Glutamatergic neuron (in vitro differentiated cells): Measurements from ENCODE around the gene SSBP3. TPM values are rescaled to one million over a fixed set of nuclear protein-coding genes. Genes with fewer than 3 reads are reported as not detected.

ENCODE experiments used
- DNase-seq: peaks from one replicate; pipeline ENCODE4 v3.0.0; 2022
- H3K27ac Mint-ChIP-seq: one replicate; pipeline ENCODE4 v1.8.0; 2020; ENCODE audit warnings: mild to moderate bottlenecking, mixed read lengths, inconsistent platforms; ENCODE audit not compliant: unreplicated experiment
- H3K27me3 Mint-ChIP-seq: one replicate; pipeline ENCODE4 v1.8.0; 2020; ENCODE audit warnings: mild to moderate bottlenecking, moderate library complexity, mixed read lengths, inconsistent platforms; ENCODE audit not compliant: unreplicated experiment
- H3K36me3 Mint-ChIP-seq: one replicate; pipeline ENCODE4 v1.8.0; 2020; ENCODE audit warnings: mild to moderate bottlenecking, mixed read lengths, inconsistent platforms; ENCODE audit not compliant: unreplicated experiment
- H3K4me1 Mint-ChIP-seq: one replicate; pipeline ENCODE4 v1.8.0; 2020; ENCODE audit warnings: mild to moderate bottlenecking, low read depth, mixed read lengths, inconsistent platforms; ENCODE audit not compliant: unreplicated experiment
- H3K4me3 Mint-ChIP-seq: one replicate; pipeline ENCODE4 v1.8.0; 2020; ENCODE audit warnings: mild to moderate bottlenecking, mixed read lengths, inconsistent platforms; ENCODE audit not compliant: unreplicated experiment
- H3K9me3 Mint-ChIP-seq: one replicate; pipeline ENCODE4 v1.8.0; 2020; ENCODE audit warnings: mild to moderate bottlenecking, moderate library complexity, mixed read lengths, inconsistent platforms; ENCODE audit not compliant: unreplicated experiment
- total RNA-seq: library from RNA; stranded (reverse); fragmentation: NEBNext Ultra II Directional; extraction: Animal tissue kit (Norgen Biotek cat#: 25700); gene quantifications from one replicate; pipeline ENCODE4 v1.2.1, GENCODE V29; 2021; ENCODE audit not compliant: unreplicated experiment
- TF ChIP-seq, protein P1 (sequence below): fragments of 200-600 bp; sonication (generic); IDR thresholded peaks from one replicate; pipeline ENCODE4 v1.5.0; 2021; ENCODE audit not compliant: partially characterized antibody, unreplicated experiment

SSBP3 gene
- total RNA-seq, 1 donor from 2014 or later: 608 TPM

DNA sequence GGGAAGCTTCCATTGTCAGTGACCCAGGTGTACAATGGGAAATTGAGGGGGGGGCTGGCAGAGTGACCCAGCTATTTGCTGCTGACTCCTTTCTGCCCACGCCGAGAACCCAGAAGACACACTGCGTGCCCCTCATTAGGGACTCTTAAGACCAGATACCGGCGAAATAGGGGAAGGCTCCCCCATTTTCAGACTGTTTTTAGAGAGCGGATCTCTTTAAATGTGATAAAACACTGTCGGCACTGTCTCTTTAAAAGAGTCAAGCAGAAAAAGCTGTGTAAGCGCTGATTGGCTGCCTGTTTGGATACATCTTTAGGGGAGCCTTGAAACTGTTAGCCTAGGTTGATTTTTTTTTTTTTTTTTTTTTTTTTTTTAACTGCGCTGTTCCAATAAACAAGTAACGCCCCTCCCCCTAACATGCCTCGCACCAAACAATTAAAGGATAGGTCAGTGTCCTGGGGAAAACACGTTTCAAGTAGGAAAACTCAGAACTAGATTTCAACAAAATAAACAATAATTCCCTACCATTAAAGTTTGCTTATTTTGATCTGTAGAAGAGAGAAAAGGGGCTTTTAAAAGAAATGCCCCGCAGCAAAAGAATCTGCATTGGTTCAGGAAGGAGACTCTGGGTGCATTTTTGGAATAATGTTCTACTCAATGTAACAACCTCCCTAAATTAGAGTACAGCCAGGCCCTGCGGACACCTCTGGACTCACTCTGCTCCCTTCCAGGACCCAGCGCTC lies 1.4 kb upstream of the SSBP3 start:
- peaks cover 29% of the 10 kb centered on the region for H3K9me3 Mint-ChIP-seq
- H3K27ac Mint-ChIP-seq: peak overlapping the region; percentile 95
- peaks cover 45% of the 10 kb centered on the region for H3K4me1 Mint-ChIP-seq
- peak overlapping the region; percentile 91 for H3K4me3 Mint-ChIP-seq
- peak; percentile 39 for DNase-seq
- peaks cover 17% of the 10 kb centered on the region for H3K36me3 Mint-ChIP-seq
- peaks cover 35% of the 10 kb centered on the region for H3K27me3 Mint-ChIP-seq
- TF ChIP-seq, protein P1, sequence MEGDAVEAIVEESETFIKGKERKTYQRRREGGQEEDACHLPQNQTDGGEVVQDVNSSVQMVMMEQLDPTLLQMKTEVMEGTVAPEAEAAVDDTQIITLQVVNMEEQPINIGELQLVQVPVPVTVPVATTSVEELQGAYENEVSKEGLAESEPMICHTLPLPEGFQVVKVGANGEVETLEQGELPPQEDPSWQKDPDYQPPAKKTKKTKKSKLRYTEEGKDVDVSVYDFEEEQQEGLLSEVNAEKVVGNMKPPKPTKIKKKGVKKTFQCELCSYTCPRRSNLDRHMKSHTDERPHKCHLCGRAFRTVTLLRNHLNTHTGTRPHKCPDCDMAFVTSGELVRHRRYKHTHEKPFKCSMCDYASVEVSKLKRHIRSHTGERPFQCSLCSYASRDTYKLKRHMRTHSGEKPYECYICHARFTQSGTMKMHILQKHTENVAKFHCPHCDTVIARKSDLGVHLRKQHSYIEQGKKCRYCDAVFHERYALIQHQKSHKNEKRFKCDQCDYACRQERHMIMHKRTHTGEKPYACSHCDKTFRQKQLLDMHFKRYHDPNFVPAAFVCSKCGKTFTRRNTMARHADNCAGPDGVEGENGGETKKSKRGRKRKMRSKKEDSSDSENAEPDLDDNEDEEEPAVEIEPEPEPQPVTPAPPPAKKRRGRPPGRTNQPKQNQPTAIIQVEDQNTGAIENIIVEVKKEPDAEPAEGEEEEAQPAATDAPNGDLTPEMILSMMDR: no peak

DNA sequence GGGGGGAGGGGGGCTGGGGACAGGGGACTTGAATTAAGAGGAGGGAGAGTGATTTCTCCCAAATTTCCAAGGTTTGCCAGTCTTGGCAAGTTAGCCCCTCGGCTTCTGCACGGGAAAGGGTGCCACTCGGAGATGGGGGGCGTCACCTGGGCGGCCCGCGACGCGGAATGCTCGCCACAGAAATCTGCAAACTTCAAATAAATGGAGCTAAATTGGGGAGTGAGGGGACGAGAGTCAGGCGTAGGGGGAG lies 885 bp upstream of the SSBP3 start:
- Mint-ChIP-seq H3K4me1 (peaks cover 45% of the 10 kb centered on the region), H3K27me3 (peaks cover 35% of the 10 kb centered on the region), H3K4me3 (peak overlapping the region; percentile 91), H3K27ac (peak overlapping the region; percentile 95), H3K9me3 (peaks cover 29% of the 10 kb centered on the region), H3K36me3 (peaks cover 18% of the 10 kb centered on the region)
- DNase-seq: peak; percentile 30
- TF ChIP-seq, protein P1: no peak

DNA sequence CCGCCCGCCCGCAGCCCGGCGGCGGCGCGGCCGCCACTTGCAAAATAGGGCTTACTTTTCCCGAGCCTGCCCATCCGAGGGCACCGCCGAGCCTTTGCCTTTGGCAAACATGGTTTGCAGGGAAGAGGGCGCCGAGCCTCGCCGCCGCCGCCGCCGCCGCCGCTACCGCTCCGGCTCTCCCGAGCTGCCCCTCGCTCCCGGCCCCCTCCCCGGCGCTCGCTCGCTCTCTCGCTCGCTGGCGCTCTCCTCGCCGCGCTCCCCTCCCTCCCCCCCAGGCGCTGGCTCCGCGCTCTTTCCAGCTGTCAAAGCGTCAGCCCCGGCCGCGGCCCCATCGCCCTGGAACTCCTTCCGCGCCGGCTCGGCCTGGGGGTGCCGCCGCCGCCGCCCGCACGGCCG lies 298 bp downstream of the SSBP3 start:
- DNase-seq: no peak
- peaks cover 53% of the 10 kb centered on the region for H3K4me1 Mint-ChIP-seq
- H3K27me3 Mint-ChIP-seq: peaks cover 35% of the 10 kb centered on the region

DNA sequence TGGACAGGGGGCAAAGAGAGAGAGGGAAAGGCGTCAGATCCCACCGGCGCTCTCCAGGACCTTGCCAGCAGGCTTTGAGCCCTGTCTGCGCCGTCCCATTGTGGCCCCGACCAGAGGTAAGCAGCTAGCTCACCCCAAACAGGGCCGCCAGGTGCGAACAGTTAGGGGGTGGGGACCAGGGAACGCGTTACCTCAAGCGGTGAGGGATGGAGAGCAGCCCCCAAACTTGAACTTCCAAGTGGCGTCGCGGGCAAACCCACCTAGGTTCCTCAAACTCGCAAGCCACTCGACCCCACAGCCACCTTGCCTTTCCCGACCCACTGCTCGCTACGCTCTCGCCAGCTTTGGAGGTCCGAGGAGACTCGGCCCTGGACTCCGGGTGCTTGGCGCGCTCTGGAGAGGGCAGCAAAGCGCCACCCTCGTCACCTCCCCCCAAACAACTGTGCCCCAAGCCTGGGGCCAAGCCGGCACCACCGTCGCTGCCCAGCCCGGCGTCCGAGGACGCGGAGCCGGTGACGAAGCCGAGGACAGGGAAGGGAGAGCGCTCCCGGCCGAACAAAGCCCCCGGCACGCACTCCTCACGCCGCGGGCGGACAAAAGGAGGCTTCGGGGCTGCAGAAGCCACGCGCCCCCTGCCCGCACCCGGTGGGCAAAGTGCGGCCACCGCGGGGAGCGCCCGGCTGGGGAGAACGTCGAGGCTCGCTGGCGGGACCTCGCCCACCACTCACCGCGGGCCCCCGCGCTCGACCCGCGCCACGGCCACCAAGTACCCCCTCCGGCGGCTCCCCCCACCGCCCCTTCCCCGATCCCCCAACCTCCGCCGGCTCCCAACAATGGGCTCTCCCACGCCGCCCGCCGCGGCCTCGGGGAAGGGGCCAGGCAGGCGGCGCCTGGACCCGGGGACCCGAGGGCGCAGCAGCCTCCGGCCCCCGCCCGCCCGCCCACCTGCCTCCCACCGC lies 976 bp downstream of the SSBP3 start:
- H3K27ac Mint-ChIP-seq: peak overlapping the region; percentile 98
- H3K4me1 Mint-ChIP-seq: peaks cover 53% of the 10 kb centered on the region
- DNase-seq: peak; percentile 33
- peaks cover 24% of the 10 kb centered on the region for H3K9me3 Mint-ChIP-seq
- TF ChIP-seq, protein P1: no peak
- peaks cover 30% of the 10 kb centered on the region for H3K27me3 Mint-ChIP-seq
- H3K36me3 Mint-ChIP-seq: peaks cover 18% of the 10 kb centered on the region
- H3K4me3 Mint-ChIP-seq: peak overlapping the region; percentile 98

More for the DNA sequence above, 298 bp downstream of the SSBP3 start:
- Mint-ChIP-seq H3K9me3 (peaks cover 28% of the 10 kb centered on the region), H3K4me3 (no peak overlapping the region), H3K36me3 (peaks cover 18% of the 10 kb centered on the region), H3K27ac (no peak overlapping the region)
- TF ChIP-seq, protein P1: no peak
